H9 (cell line): ENCODE measurements around the gene CRELD2. TPM values are rescaled to one million over a fixed set of nuclear protein-coding genes. Genes with fewer than 3 reads are reported as not detected.

Experiments used
- DNase-seq: peaks from one replicate; pipeline ENCODE4 v3.0.0-alpha.2; 2017
- H2AFZ ChIP-seq: one replicate; pipeline ENCODE4 v1.6.1; 2013; ENCODE audit warnings: mild to moderate bottlenecking, low read length, control low read depth, moderate library complexity
- H2AK5ac ChIP-seq: 2 replicates; pipeline ENCODE4 v1.6.1; 2013; ENCODE audit warnings: low read length, control low read depth, mixed read lengths; ENCODE audit not compliant: insufficient read length
- H2BK120ac ChIP-seq: one replicate; pipeline ENCODE4 v1.6.1; 2013; ENCODE audit warnings: low read depth, mild to moderate bottlenecking, low read length, control low read depth, inconsistent platforms; ENCODE audit not compliant: poor library complexity, severe bottlenecking
- H2BK12ac ChIP-seq: 2 replicates; pipeline ENCODE4 v1.6.1; 2013; ENCODE audit warnings: low read length, control low read depth, mixed read lengths, low read depth; ENCODE audit not compliant: insufficient read length
- H2BK15ac ChIP-seq: 2 replicates; pipeline ENCODE4 v1.6.1; 2013; ENCODE audit warnings: low read depth, low read length, control low read depth
- H2BK20ac ChIP-seq: one replicate; pipeline ENCODE4 v1.6.1; 2013; ENCODE audit warnings: low read depth, mild to moderate bottlenecking, low read length, control low read depth, inconsistent platforms; ENCODE audit not compliant: poor library complexity, severe bottlenecking
- H2BK5ac ChIP-seq: 2 replicates; pipeline ENCODE4 v1.6.1; 2013; ENCODE audit warnings: low read length, control low read depth, mixed read lengths; ENCODE audit not compliant: insufficient read length
- H3K14ac ChIP-seq: 2 replicates; pipeline ENCODE4 v1.6.1; 2013; ENCODE audit warnings: low read length, control low read depth; ENCODE audit not compliant: insufficient read depth
- H3K18ac ChIP-seq: 2 replicates; pipeline ENCODE4 v1.6.1; 2013; ENCODE audit warnings: low read depth, mild to moderate bottlenecking, mixed read lengths, low read length, control low read depth; ENCODE audit not compliant: insufficient read length
- H3K23ac ChIP-seq: 2 replicates; pipeline ENCODE4 v1.6.1; 2013; ENCODE audit warnings: low read length, control low read depth, mixed read lengths, low read depth; ENCODE audit not compliant: insufficient read length
- H3K23me2 ChIP-seq: 2 replicates; pipeline ENCODE4 v1.6.1; 2013; ENCODE audit warnings: low read depth, mild to moderate bottlenecking, mixed read lengths, low read length, control low read depth; ENCODE audit not compliant: insufficient read length, poor library complexity, severe bottlenecking
- H3K27ac ChIP-seq: 2 replicates; pipeline ENCODE4 v1.5.1; 2013; ENCODE audit warnings: low read length, control low read depth, mixed read lengths, low read depth; ENCODE audit not compliant: insufficient read length
- H3K27me3 ChIP-seq: 2 replicates; pipeline ENCODE4 v1.6.1; 2013; ENCODE audit warnings: low read length, control low read depth, inconsistent platforms; ENCODE audit not compliant: insufficient read depth
- H3K4ac ChIP-seq: 2 replicates; pipeline ENCODE4 v1.6.1; 2013; ENCODE audit warnings: low read depth, mild to moderate bottlenecking, control low read depth, inconsistent platforms, low read length, moderate library complexity
- H3K4me1 ChIP-seq: 2 replicates; pipeline ENCODE4 v1.6.1; 2013; ENCODE audit warnings: low read length, control low read depth, inconsistent platforms; ENCODE audit not compliant: insufficient read depth
- H3K4me2 ChIP-seq: 2 replicates; pipeline ENCODE4 v1.6.1; 2013; ENCODE audit warnings: low read length, control low read depth, mixed read lengths; ENCODE audit not compliant: insufficient read length, insufficient read depth
- H3K56ac ChIP-seq: 2 replicates; pipeline ENCODE4 v1.6.1; 2013; ENCODE audit warnings: low read depth, mild to moderate bottlenecking, mixed read lengths, low read length, control low read depth; ENCODE audit not compliant: insufficient read length
- H3K79me1 ChIP-seq: 2 replicates; pipeline ENCODE4 v1.6.1; 2013; ENCODE audit warnings: low read depth, mild to moderate bottlenecking, moderate library complexity, low read length, control low read depth, inconsistent platforms; ENCODE audit not compliant: insufficient read depth, poor library complexity, severe bottlenecking
- H3K79me2 ChIP-seq: 2 replicates; pipeline ENCODE4 v1.6.1; 2013; ENCODE audit warnings: low read length, control low read depth, inconsistent platforms; ENCODE audit not compliant: insufficient read depth
- H3K9ac ChIP-seq: 2 replicates; pipeline ENCODE4 v1.6.1; 2013; ENCODE audit warnings: low read length, control low read depth, mixed read lengths; ENCODE audit not compliant: insufficient read length; ENCODE audit errors: extremely low read depth
- H3K9me3 ChIP-seq: one replicate; pipeline ENCODE4 v1.6.1; 2013; ENCODE audit warnings: low read depth, low read length, inconsistent platforms; ENCODE audit not compliant: control insufficient read depth
- H3T11ph ChIP-seq: one replicate; pipeline ENCODE4 v1.6.1; 2013; ENCODE audit warnings: mild to moderate bottlenecking, low read length, control low read depth, inconsistent platforms
- H4K20me1 ChIP-seq: one replicate; pipeline ENCODE4 v1.6.1; 2013; ENCODE audit not compliant: control insufficient read depth, insufficient read length, insufficient read depth
- H4K5ac ChIP-seq: 2 replicates; pipeline ENCODE4 v1.6.1; 2013; ENCODE audit warnings: low read depth, mild to moderate bottlenecking, mixed read lengths, low read length, control low read depth; ENCODE audit not compliant: insufficient read length
- H4K8ac ChIP-seq: replicated peaks from 2 replicates; pipeline ENCODE4 v1.6.1; 2013; ENCODE audit warnings: low read length, control low read depth, mixed read lengths, low read depth; ENCODE audit not compliant: insufficient read length
- H4K91ac ChIP-seq: 2 replicates; pipeline ENCODE4 v1.6.1; 2013; ENCODE audit warnings: low read depth, mild to moderate bottlenecking, moderate library complexity, mixed read lengths, low read length, control low read depth; ENCODE audit not compliant: insufficient read length
- H3K27ac Mint-ChIP-seq, 3 experiments: 2 replicates in 2 of 3; 3 replicates in 1 of 3; pipeline ENCODE4 v1.8.0; 2020 to 2021; ENCODE audit warnings: mixed read lengths in 3 of 3, mild to moderate bottlenecking in 1 of 3, moderate library complexity in 1 of 3
- H3K27me3 Mint-ChIP-seq: 2 replicates; pipeline ENCODE4 v1.8.0; 2021; ENCODE audit warnings: low read depth, mild to moderate bottlenecking, moderate library complexity, mixed read lengths
- H3K36me3 Mint-ChIP-seq, 3 experiments: 2 replicates in 2 of 3; 3 replicates in 1 of 3; pipeline ENCODE4 v1.8.0; 2020 to 2021; ENCODE audit warnings: low read depth in 3 of 3, mixed read lengths in 3 of 3; ENCODE audit not compliant: insufficient read depth in 1 of 3
- H3K4me1 Mint-ChIP-seq, 2 experiments: 2 replicates each; pipeline ENCODE4 v1.8.0; 2020; ENCODE audit warnings: mixed read lengths in 2 of 2
- H3K4me3 Mint-ChIP-seq, 2 experiments: 2 replicates in 1 of 2; 3 replicates in 1 of 2; pipeline ENCODE4 v1.8.0; 2020 to 2021; ENCODE audit warnings: mild to moderate bottlenecking in 2 of 2, mixed read lengths in 2 of 2, moderate library complexity in 1 of 2
- H3K9me3 Mint-ChIP-seq, 2 experiments: 2 replicates in 1 of 2; 3 replicates in 1 of 2; pipeline ENCODE4 v1.8.0; 2020; ENCODE audit warnings: mild to moderate bottlenecking in 2 of 2, mixed read lengths in 2 of 2, moderate library complexity in 1 of 2
- CTCF ChIP-seq: fragments of 200-600 bp; sonication (generic); conservative IDR thresholded peaks from 3 replicates; pipeline ENCODE4 v1.8.0; 2021; ENCODE audit warnings: antibody characterized with exemption, mild to moderate bottlenecking
- WGBS: extraction: QIAGEN DNeasy Blood & Tissue Kit; methylation state at CpG from one replicate; pipeline ENCODE4 v1.1.7; 2013; ENCODE audit warnings: missing lambda C conversion rate, low lambda C conversion rate, mixed read lengths; ENCODE audit not compliant: insufficient read length; ENCODE audit errors: extremely low coverage; 5-methylcytosine and 5-hydroxymethylcytosine counted together
- total RNA-seq: library from RNA; stranded (reverse); gene quantifications from 2 replicates; pipeline ENCODE4 v1.2.1, GENCODE V29; 2021

The CRELD2 gene
- total RNA-seq, 1 experiment from 2014 or later, result 34.7 TPM

- Histone ChIP-seq H3K23me2 (peaks cover 9% of the 10 kb centered on the region), H3K56ac (no peak overlapping the region), H4K20me1 (no peaks in the 10 kb centered on the region), H3K4me1 (peaks cover 2% of the 10 kb centered on the region; the same call in 1 of the 2 replicates), H3K27ac (no peak overlapping the region), H4K91ac (no peak overlapping the region), H4K8ac (no peak overlapping the region), H3K79me1 (no peaks in the 10 kb centered on the region), H3K14ac (no peak overlapping the region), H3K79me2 (no peaks in the 10 kb centered on the region), H4K5ac (no peak overlapping the region), H3K9me3 (no peaks in the 10 kb centered on the region), H3K18ac (no peak overlapping the region), H2BK20ac (no peak overlapping the region), H2AK5ac (no peak overlapping the region), H3K4me2 (no peak overlapping the region), H3K4ac (no peak overlapping the region), H3K27me3 (no peaks in the 10 kb centered on the region; the same call in 1 of the 2 replicates), H2BK5ac (no peak overlapping the region), H2BK15ac (no peak overlapping the region), H2BK120ac (no peak overlapping the region), H2AFZ (no peak overlapping the region), H2BK12ac (peak overlapping the region; percentile 64), H3K23ac (no peak overlapping the region), H3T11ph (no peak overlapping the region), H3K9ac (no peak overlapping the region)
- 0 out of 5 replicates have a peak overlapping the region, but pooled peaks of 1 of the 2 experiments have one; percentile 19 for H3K4me3 Mint-ChIP-seq
- H3K27ac Mint-ChIP-seq, result no peak overlapping the region
- peak; percentile 67 for DNase-seq
- no peaks in the 10 kb centered on the region for H3K9me3 Mint-ChIP-seq
- peaks cover 19% of the 10 kb centered on the region for H3K27me3 Mint-ChIP-seq
- no CpG with 5 or more reads among the region's 56 CpGs for WGBS
- peaks cover 9 to 14% of the 10 kb centered on the region in 2 experiments for H3K4me1 Mint-ChIP-seq
- no peaks in the 10 kb centered on the region for H3K36me3 Mint-ChIP-seq
- no peak for TF ChIP-seq CTCF
These were observed 16.6 kb downstream of the CRELD2 start for GRCh38 chr22:49934891-49935557.
